HG03571 (cell line): ENCODE results near the gene CPNE6.

Source experiments
- ATAC-seq: cut with Tn5 transposase; IDR thresholded peaks from one replicate; pipeline ENCODE4 v1.9.1; 2021; ENCODE audit not compliant: unreplicated experiment

CPNE6 gene

DNA sequence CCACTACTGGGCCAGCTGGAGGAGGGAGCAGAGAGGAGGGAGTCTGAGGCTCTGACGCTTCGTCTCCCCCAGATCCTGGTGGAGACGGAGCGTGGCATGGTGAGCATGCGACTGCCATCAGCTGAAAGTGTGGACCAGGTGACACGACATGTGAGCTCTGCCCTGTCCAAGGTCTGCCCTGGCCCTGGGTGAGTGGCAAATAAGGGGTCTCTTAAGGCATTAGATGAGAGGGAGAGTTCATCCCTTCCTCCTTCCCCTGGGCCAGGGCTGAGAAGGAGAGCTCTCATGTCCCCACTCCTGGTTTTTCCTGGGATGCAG is 17.1 kb upstream of the CPNE6 start:
- ATAC-seq = no peak

DNA sequence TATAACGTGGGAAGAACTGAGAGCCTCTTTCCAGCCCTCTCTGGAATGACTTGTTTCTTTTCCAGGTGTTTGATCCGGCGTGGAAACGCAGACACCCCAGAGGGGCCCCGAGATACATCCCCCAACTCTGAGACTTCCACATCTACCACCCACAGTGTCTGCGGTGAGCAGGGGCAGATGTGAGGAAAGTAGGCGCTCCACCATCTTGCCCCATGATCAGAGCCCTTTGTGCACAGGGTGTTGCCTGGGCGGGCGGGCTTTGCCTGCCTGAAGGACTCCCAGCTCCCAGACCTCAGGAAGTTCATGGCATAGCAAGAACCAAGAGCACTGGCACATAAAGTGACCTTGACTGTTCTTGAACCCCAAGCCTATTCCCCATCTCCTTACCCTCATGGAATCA is 16.7 kb upstream of the CPNE6 start:
- ATAC-seq = no peak

DNA sequence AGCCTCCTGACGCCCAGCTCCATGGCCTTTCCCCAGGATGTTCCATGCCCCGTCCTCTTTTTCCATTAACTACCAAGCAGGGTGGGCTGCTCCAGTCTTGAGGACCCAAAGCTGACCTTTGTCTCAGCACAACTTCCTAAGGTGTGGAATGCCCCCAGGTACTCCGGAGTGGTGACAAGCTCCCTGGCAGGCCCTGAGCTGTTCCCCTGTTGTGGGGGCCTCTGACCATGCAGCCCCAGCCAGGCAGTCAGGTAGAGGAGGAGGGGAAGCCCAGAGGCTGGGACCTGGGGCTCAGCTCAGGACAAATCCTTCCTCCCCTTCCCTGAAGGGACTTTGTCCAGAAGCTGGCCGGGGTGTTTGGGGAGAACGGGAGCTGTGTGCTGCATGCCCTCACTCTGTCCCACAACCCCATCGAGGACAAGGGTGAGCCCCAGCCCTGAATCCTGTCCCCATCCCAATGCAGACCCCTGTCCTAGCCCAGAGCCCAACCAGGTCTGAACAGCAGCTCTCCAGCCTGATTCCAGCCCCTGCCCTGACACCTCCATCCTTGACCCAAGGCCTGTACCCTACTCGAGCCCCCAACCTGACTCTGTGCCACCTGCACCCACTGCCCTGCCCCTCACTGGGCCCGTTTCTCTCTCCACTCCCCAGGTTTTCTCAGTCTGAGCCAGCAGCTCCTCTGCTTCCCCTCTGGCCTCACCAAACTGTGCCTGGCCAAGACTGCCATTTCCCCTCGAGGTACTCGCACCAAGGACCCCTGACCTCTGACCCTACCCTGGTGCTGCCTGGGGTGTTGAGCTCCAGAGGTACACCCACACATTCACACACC is 15.2 kb upstream of the CPNE6 start:
- no peak for ATAC-seq

DNA sequence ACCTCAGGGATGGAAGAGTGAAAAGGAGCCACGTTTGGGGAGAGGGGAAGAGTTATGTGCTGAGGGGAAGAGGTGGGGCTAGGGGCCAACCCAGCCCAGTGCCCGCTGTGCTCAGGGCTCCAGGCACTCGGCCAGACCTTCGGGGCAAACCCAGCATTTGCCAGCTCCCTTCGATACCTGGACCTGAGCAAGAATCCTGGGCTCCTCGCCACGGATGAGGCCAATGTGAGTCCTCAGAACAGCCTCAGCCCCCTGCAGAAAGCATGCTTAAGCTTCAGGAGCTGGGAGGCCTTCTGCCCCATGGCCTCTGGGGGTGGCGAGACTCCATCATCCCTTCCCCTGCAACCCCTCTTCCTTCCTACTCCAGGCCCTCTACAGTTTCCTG is 14.6 kb upstream of the CPNE6 start:
- no peak for ATAC-seq

DNA sequence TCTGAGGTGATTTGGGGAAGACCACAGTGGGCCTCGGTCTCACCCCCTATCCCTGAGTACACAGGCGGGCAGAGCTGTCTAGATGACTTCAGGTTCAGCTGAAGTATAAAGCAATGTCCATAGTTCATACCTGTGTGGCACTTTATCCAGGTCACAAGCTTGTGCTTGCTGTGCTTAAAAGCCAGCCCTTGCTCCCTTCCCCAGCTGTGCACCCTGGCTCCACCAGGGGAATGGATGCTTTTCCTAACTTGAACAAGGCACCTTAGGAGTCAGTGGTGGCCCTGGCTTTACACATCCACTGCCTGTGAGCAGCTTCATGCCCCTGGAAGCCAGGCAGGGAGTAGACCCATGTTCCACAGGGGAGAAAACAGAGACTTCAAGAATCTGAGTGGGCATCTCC is 14.1 kb upstream of the CPNE6 start:
- no peak for ATAC-seq

DNA sequence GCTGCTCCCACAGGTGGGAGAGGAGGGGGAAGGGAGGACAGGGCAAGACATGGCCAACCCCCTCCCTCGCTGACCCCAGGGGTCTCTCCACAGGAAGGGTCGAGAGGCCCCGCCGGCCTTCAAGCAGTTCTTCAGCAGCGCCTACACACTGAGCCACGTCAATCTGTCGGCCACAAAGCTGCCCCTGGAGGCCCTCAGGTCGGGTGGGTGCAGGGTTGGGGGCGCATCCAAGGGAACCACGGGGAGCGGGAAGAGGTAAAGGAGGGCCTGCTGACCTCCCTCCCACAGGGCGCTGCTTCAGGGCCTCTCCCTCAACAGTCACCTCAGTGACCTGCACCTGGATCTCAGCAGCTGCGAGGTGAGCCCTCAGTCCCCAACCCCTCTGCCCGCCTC is 13.5 kb upstream of the CPNE6 start:
- no peak for ATAC-seq

DNA sequence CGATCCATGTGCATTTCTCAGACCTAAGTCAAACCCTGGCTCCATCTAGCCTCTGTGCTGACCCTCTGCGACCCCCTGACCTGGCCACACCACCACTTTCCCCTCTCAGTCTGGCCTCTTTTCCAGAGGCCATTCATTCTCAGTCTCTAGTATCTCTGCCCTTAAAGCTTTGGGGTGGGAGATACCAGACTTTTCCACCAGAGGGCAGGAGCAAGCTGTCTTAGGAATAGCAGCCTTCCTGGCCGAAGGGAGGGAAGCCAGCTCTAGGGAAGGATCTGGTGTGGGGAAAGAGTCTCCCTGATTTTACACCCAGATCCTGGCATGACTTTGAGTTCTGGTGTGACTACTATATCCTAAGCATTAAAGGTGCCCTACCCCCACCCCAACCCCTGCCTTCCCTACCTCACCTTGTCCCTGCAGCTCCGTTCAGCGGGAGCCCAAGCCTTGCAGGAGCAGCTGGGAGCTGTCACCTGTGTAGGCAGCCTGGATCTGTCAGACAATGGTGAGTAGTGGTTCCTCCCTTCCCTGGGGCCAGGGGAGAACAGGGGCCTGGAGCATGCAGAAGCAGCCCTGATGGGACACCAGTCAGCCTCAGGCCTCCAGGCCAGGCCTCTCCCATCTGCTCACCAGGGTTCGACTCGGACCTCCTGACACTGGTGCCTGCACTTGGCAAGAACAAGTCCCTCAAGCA is 13.0 kb upstream of the CPNE6 start:
- ATAC-seq = no peak

DNA sequence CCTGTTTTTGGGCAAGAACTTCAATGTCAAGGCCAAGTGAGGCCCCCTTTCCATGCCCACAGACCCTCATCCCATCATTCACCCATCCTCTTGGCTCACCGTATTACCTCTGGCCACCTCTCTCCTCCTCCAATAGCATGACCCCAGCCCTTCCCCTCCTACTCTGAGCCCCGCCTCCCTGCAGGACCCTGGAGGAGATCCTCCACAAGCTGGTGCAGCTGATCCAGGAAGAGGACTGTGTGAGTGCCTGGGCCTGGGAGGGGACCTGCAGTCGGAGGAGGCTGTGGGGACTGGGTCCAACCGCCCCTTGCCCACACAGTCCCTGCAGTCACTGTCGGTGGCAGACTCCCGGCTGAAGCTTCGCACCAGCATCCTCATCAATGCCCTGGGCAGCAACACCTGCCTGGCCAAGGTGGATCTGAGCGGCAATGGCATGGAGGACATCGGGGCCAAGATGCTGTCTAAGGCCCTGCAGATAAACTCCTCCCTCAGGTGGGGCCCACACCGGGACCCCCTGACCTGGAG is 12.3 kb upstream of the CPNE6 start:
- ATAC-seq = no peak

DNA sequence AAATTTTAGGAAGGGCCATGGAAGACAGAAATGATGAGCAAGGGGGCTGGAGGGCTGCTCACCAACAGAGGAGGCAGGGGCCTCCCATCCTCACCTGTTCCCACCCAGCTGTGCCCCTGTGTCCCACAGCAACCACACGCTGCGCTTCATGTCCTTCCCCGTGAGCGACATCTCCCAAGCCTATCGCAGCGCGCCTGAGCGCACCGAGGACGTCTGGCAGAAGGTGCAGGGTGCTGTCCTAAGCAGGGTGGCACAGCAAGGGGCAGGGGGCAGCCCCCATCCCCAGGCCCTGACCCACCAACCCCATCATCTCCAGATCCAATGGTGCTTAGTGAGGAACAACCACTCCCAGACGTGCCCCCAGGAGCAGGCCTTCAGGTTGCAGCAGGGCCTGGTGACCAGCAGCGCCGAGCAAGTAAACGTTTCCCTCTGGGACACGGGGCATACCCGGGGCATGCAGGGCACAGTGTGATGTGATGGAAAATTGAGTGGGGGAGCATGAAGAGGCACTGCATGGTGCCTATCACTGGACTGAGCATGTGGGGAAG is 11.4 kb upstream of the CPNE6 start:
- ATAC-seq = no peak

DNA sequence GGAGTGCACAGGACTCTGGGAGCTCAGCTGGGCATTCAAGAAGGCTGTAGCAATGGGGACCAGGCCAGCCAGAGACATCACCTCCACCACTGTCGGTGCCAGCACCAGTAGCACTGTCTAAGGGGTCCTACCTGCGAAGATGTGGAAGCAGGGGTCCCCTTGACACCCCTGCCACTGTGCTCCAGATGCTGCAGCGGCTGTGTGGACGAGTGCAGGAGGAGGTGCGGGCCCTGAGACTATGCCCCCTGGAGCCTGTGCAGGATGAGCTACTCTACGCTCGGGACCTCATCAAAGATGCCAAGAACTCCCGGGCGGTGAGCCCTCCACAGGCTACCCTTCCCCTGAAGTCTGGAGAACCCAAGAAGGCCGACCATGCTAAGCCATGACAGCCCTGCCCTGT is 10.9 kb upstream of the CPNE6 start:
- no peak for ATAC-seq

DNA sequence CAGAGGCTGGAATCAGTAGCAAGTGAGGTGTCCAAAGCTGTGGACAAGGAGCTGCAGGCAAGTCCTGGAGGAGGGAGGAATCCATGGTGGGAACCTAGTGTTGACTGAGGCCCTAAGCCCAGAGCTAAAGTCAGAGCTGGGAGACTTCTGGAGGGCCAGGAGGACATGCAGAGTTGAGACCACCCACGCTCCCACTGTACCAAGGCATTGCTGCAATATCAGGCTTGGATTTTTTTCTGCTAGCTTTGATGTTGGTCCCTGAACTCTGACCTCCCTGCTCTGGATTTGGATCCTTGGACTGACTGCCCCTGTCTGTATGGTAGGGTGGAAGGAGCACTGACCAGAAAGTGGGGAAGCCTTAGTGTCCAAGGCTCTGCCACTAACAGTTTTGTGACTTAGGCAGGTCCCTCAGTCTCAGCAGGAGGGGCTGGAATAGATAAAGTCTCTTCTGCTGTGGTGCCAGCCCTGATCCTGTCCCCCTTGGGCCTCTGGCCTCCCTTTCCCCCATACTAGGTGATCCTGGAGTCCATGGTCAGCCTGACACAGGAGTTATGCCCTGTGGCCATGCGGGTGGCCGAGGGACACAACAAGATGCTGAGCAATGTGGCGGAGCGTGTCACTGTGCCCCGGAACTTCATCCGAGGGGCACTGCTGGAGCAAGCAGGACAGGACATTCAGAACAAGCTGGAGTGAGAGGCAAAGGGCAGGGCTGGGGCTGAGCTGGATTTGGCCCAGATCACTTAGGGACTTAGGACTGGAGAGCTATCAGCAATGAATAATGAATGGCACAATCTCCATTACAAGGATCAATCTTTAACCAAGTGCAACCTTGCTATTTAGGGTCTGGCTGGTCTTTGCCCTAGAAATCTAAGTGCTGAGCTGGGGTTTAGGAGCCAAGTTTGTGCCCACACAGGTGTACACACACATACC is 10.1 kb upstream of the CPNE6 start:
- no peak for ATAC-seq

DNA sequence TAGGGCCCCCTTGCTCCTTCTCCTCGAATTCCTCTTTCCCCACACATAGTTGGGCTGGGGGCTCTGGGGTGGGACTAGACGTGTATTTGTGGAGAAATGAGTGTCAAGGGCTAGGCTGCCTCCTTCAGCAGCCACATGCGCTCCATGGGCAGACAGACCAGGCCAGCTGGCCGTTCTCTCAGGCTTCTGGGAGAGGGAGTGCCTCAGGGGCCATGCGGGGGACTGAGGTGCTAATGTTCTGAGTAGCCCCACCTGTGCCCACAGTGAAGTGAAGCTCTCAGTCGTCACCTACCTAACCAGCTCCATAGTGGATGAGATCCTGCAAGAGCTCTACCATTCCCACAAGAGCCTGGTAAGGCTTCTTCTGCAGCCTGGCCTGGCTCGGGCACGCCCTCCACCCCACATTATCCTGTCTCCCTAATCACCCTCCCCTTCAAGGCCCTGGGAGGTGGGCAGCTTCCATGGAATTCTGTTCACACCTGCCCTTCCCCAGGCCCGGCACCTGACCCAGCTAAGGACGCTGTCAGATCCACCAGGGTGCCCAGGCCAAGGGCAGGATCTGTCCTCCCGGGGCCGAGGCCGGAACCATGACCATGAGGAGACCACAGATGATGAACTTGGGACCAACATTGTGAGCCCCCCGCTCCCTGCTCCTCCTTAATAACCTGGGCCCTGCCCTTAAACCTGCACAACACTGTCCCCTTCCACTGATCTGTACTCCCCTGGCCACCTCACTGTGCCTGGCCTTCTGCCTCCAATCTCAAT is 9.0 kb upstream of the CPNE6 start:
- ATAC-seq = no peak

DNA sequence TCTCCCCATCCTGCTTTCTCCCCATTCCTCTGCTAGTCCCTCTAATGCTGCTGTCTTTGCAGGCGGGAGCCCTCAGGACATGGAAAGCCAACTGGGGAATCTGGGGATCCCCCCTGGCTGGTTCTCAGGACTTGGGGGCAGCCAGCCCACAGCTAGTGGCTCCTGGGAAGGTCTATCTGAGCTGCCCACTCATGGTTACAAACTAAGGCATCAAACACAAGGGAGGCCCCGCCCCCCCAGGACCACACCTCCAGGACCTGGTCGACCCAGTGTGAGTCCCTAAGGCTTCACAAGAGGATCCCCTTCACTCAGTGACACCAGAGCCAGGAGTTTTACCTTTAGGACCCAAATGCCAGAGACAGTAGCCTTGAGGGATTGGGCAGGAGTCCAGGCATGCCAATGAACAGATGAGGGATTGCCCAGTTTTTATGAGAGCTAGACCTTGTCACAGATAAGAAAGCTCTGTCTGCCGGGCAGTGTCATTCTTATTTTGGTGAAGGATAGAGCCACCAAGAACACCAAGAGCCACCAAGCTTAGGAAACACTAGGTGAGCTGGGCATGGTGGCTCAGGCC is 8.0 kb upstream of the CPNE6 start:
- no peak for ATAC-seq

DNA sequence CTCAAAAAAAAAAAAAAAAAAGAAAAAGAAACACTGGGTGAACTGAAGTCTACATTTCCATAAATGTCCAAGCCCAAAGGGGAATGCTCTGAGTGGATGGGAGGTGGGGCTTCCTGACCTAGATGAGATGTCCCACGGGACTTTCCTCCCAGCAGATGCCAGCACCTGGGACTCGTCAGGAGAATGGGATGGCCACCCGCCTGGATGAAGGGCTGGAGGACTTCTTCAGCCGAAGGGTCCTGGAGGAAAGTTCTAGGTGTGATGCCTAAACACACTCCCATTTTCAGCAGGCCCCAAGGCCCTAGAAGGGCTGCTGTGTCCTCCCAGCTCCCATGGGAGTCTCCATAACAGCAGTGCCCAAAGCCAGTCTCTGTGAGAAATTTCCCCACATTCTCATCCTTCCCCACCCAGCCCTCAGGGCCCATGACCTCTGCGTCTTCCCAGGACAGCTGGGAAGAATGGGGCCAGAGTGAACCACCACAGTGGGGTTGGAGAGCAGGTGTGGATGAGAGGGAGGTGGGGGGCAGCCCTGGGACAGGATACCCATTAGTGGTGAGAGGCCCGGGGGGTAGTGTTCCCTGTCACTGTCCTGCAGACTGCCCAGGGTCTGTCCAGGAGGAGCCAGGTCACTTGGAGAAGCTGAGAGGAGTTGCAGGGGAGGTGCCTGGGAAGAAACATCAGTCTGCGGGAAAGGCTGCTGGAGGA is 7.1 kb upstream of the CPNE6 start:
- no peak for ATAC-seq

DNA sequence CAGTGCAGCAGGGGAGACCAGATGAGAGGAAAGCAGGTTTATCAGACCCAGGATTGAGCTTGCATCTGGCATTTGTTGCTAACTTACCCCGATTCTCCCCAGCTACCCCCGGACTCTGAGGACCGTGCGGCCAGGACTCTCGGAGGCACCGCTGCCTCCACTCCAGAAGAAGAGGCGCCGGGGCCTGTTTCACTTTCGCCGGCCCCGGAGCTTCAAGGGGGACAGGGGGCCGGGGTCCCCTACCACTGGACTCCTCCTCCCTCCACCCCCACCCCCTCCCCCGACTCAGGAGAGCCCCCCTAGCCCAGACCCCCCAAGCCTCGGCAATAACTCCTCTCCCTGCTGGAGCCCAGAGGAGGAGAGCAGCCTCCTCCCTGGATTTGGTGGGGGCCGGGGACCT is 6.5 kb upstream of the CPNE6 start:
- no peak for ATAC-seq

DNA sequence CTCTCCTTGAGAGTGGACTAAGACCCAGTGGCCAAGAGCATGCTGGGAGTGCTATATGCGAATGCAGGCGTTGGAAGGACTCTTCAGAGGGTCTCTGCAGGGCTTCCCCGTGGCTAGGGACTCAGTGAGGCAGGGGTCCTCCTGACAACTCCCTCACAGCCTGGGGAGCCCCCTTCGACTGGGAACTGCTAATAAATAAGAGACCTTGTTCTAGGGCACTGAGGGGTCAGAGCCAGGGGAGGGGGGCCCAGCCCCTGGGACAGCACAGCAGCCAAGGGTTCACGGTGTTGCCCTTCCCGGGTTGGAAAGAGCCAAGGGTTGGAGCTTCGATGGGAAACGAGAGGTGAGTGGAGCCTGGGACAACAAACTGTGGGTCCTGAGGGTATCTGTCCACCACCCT is 6.0 kb upstream of the CPNE6 start:
- ATAC-seq = no peak

DNA sequence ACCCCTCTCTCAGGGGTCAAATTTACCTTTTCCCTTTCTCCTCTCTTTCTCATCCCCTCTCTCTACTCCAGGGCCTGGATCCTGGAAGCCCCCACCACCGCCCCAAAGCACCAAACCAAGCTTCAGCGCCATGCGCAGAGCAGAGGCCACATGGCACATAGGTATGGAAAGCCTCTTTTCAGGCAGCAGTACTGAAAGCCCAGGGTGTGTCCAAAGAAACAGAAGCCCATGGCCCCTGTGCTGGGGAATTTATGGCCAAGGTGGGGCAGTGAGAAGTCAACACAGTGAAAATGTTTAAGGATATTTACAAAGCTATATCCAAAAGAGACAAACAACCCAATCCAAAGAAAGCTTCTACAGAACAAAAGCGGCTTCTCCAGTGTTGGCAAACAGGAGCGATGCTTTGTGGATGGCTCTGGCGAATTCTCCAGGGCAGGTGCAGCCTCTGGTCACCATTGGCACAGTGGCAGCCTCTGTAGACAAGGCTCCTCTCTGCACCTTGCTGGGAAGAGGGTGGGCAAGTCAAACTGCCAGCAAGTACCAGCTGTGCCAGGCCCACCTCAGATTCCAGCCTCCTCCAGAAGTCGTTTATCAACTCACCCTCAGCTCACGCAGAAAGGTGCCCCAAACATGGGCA is 4.7 kb upstream of the CPNE6 start:
- no peak for ATAC-seq

DNA sequence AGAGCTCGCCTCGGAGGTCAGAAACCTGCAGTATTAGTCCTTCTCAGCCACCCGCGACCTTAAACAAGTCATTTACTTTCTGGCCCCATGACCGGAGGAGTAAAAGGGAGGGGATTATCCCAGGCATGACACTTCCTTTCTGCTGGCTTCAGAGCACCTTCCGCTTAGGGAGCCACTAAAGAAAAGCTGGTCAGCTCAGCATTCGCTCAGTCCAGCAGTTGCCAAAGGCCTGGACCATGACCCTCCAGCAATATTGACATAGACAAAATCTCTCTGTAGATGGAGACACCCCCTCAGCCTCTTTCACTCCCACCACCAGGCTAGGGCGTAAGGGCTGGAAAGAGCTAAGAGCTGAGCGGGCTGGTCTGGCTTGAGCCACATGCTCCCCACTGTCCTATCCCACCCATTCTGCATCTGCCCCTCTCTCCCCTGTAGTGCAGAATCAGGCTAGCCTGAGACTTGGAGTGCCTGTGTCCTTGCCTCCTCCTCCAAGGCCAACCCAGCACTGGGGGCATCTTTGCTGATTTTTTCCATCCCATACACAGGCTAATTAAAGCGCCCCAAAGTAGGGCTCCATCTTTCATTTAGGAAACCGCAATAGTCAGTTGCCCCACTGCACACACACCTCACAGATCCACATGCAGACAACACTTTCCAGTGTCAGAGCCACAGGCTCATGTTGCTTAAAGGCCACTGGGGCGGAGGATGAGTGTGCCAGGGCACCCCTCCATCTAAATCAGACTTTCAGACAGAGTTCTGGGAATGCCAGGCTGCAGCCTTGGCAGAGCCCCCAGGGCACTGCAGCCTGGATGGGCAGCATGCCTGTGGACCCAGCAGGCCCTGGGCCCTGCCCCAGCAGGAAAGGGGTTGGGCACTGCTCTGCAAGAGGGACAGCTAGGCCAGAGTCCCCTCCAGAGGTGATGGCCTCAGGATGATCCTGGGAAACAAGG is 4.0 kb upstream of the CPNE6 start:
- no peak for ATAC-seq
